Stimulated activated CD4-positive, alpha-beta T cell treated with anti-CD3 and anti-CD28 coated beads, TNF-alpha, amount 100 ng/mL, for 4 hours (primary cell): Measurements from ENCODE around the gene TNFRSF11A.

Experiments used
- DNase-seq, 3 experiments: peaks; one replicate each; pipeline ENCODE4 v3.0.0-alpha.2; 2020; ENCODE audit warnings: low read depth in 3 of 3

Gene TNFRSF11A

GRCh38 chr18:62381373-62381772 is 56.3 kb downstream of the TNFRSF11A start:
- no peak for DNase-seq

- no peak for DNase-seq
These were observed 59.0 kb downstream of the TNFRSF11A start for GRCh38 chr18:62384068-62384467.

- DNase-seq: no peak
These were observed 59.5 kb downstream of the TNFRSF11A start for GRCh38 chr18:62384610-62385097.

DNA sequence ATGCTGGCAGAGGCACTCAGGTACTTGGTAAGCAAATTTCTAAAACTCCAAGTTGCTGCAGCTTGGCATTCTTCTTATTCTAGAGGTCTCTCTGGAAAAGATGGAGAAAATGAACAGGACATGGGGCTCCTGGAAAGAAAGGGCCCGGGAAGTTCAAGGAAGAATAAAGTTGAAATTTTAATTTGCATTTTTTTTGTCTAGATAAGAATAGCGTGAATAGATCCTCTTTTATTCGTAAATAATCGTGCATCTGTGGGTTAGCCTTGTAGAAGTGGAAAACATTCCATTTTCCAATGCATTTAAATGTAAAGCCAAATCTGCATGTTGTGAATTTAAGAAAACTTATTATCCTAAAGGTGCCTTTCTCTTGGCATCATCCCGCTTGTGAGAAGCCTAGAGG is 61.0 kb downstream of the TNFRSF11A start:
- DNase-seq: no peak

DNA sequence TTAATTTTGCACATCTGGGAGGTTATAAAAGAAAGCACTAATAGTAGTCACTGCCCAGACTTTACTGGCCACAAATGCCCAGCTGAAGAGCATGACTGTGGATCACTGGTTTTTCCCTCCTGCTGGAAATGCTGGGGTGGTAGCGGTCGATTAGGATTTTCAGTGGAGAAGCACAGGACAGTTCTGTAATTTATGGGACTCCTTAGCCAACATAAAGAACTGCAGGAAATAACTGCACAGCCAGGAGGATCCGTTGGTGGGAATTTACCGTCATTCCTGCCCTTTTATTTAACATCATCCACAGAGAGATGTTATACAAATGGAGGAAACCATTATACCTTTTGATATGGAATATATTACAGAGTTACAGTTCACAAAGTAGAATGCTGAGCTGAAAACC is 61.5 kb downstream of the TNFRSF11A start:
- no peak for DNase-seq

- no peak for DNase-seq
These were observed 62.1 kb downstream of the TNFRSF11A start for GRCh38 chr18:62387257-62387656.

DNA sequence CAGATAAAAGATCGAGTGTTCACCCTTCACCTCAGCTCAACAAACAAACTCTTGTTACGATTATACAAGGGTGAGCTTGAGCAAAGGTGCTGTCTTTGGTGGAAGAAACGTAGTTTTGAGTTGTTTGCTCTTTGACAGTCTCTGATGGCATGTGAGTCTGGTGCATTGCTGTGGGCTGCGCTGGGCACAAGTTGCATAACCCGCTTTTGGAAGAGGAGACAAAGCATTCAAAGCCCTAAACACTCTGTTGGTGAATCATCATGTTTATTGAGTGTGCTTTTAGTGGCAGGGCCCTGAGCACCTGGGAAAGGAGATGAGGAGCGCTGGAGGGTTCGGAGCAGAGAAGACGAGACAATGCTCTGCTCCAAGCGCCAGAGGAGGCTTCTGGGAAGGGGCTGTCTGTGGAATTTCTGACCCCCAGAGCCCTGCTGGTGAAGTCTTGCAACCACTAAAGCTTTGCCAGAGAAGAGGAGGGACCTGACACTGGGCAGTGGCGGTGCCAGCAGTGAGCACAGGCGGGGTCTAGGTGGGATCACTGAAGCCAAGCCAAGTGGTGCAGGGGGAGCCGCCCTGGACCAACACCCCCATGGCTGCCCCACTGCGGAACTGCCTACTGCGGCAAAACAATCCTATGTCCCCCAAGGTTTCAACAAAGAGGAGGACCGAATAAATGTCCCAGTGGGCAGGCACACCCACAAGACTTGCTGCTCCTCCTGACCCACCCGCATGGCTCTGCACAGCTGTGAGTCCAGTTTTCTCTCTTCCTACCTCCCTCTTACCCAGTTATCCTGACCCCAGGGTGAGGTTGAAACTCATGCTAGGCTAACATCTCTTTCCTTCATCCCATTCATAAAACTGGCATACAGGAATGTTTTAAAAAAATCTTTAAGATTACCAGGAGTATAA is 64.0 kb downstream of the TNFRSF11A start:
- DNase-seq: no peak

DNA sequence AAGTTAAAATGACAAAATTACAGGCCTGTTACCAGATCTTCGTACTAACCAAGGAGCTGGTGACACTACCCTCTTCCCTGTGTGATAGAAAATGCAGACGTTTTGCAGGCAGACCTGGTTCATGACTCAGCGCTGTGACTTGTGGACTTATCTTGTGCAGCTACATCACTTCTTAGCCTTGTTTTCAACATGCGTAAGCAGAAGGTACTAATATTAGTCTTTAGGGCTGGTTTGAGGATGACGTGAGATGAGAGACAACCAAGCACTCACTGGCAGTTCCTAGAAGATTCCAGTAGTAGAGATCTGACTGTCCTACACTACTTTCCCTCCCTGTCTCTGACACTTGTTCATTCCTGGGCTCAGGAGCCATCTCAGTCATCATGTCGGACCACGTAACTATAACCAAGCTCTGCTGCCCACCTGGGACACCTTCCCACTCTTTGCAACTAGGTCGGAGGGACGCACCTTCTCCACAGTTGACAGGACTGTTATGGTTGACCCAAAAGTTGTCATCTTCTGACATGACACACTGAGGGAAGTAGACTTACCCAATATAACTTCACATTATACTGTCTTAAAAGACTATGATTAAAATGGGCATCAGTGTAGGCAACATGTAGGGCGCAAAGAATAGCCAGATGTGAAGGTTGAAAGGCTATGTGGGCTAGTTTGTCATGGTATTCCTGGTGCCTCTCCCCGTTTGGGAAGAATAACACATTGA is 64.8 kb downstream of the TNFRSF11A start:
- no peak for DNase-seq

DNA sequence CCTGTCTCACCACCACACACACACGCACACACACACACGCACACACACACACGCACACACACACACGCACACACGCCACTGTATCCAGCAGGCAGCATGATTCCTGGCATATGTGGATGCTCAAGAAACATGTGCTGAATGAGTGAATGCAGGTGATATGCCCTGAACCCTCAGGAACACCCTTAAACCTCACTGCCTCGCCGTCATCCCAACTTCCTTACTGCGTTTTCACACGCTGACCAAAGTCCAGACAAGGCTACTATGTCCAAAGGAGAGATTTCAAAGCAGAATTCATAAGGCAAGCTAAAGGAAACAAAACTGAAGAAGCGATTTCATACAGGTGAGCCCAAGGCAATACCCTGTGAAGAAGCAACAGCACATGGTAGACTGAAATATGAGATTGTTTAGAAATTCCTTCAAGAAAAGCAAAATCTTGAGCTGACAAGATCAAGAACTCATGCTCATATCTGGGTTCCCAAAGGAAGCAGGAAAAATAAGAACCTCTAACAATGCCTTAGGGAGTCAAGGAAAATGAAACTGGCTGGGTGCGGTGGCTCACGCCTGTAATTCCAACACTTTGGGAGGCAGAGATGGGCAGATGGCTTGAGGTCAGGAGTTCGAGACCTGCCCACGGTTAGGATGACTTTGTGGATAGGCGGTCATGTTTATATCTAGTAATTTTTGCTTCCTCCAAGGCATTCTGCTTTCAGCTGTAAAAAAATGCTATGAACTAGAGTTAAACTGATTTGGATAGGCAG is 69.1 kb downstream of the TNFRSF11A start:
- no peak for DNase-seq

- no peak for DNase-seq
These were observed 71.3 kb downstream of the TNFRSF11A start for GRCh38 chr18:62396381-62396780.

GRCh38 chr18:62396967-62397366 is 71.9 kb downstream of the TNFRSF11A start:
- DNase-seq: no peak

GRCh38 chr18:62398291-62398690 is 73.2 kb downstream of the TNFRSF11A start:
- no peak for DNase-seq

- DNase-seq: no peak
These were observed 74.2 kb downstream of the TNFRSF11A start for GRCh38 chr18:62399276-62399675.

- no peak for DNase-seq
These were observed 74.7 kb downstream of the TNFRSF11A start for GRCh38 chr18:62399781-62400308.

GRCh38 chr18:62400916-62401315 is 75.8 kb downstream of the TNFRSF11A start:
- no peak for DNase-seq

- no peak for DNase-seq
These were observed 77.3 kb downstream of the TNFRSF11A start for GRCh38 chr18:62402342-62402948.

DNA sequence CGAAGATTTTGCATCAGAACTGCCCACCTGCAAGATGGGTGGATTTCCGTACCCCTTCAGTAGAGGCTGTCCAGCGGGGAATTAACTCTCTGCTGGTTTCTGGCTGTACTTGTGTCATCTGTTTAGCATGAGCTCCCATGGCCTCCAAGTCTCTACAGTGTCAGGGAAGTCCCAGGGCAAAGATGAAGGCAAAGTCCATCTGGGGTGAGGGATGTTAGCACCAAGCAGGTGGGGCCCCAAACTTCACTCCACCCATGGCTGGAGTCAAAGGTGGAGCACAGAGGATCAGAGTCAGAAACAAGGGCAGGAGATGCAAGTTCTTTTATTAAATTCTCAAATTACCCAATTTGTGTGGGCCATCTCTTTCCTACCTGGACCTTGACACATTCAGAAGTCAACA is 78.0 kb downstream of the TNFRSF11A start:
- no peak for DNase-seq

DNA sequence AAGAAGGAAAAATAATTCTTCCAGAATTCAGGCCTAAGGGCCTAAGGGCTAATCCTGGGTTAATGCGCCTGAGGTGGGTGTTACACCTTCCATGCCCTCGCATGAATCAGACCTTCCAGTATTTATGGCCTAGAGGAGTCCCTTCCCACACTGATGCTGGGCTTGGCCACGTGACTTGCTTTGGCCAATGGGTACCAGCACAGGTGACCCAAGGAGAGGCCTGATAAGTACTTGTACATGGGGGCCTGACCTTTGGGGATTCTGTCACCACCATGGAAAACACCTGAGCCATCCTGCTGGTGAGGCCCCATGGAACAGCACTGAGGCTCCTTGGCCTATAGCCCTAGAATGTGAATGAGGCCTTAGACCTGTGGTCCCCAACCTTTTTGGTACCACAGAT is 79.8 kb downstream of the TNFRSF11A start:
- no peak for DNase-seq

GRCh38 chr18:62407660-62408059 is 82.5 kb downstream of the TNFRSF11A start:
- no peak for DNase-seq

GRCh38 chr18:62409821-62410220 is 84.7 kb downstream of the TNFRSF11A start:
- DNase-seq: no peak

DNA sequence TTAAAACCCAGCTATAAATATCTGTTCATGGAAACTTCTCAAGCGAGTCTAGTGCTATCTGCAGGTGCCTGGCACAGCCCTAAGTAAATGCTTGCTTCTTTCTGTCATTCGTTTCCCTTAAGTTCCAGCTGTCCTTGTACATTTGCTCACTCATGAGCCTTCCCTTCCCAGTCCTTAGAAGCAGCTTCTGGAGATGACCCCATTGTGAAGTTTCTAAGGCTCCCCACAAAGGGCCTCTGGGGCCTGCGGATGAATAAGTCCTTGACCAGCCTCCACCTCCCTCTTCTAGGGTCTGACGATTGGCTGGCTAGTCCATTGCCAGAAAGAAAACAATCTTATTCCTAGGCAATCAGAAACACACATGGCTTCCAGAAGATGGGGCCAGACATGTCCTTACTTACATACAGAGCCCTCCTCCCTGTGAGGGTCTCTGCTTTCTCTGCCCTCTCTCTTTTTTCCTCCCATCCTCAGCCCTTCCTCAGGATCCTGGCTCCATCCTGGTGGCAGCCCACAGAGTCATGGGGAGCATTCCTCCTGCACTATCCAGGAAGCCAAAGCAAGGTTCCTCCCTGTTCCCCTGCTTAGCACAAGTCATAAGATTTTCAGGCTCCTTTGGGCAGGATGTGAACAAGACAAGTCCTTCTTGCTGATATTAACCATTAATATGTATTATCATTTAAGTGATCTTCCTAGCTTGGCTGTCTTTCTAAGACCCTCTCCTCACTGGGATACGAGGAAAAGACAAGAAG is 87.3 kb downstream of the TNFRSF11A start:
- DNase-seq: no peak
